ENCODE results near the gene ARHGAP15. TPM values are rescaled to one million over a fixed set of nuclear protein-coding genes. Genes with fewer than 3 reads are reported as not detected.

Gene ARHGAP15
- polyA plus RNA-seq, 1 experiment: not detected

DNA sequence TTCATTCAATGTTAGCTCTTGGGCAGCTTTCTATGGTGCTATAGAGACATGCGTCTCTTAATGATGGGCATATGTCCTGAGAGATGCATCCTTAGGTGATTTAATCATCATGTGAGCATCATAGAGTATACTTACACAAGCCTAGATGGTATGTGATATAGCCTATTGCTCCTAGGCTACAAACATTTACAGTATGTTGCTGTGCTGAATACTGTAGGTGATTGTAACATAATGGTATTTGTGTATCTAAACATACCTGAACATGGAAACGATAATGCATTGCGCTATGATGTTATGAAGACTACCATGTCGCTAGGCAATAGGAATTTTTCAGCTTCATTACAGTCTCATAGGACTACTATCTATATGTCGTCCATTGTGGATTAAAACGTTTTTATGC, 89.4 kb downstream of the ARHGAP15 start:
- no peak for DNase-seq (ENCODE audit: low read depth)
- ChIA-PET CTCF (no interaction called here), POLR2A (no interaction called here)
- H3K36me3 ChIP-seq (ENCODE audit: control insufficient read depth, insufficient read depth, low read length): no peaks in the 10 kb centered on the region
- no peaks in the 10 kb centered on the region for H3K27me3 ChIP-seq (ENCODE audit: control insufficient read depth, insufficient read depth, low read length)
- H3K4me3 ChIP-seq (ENCODE audit: low read depth, low read length): no peak overlapping the region
- TF ChIP-seq, protein P1, sequence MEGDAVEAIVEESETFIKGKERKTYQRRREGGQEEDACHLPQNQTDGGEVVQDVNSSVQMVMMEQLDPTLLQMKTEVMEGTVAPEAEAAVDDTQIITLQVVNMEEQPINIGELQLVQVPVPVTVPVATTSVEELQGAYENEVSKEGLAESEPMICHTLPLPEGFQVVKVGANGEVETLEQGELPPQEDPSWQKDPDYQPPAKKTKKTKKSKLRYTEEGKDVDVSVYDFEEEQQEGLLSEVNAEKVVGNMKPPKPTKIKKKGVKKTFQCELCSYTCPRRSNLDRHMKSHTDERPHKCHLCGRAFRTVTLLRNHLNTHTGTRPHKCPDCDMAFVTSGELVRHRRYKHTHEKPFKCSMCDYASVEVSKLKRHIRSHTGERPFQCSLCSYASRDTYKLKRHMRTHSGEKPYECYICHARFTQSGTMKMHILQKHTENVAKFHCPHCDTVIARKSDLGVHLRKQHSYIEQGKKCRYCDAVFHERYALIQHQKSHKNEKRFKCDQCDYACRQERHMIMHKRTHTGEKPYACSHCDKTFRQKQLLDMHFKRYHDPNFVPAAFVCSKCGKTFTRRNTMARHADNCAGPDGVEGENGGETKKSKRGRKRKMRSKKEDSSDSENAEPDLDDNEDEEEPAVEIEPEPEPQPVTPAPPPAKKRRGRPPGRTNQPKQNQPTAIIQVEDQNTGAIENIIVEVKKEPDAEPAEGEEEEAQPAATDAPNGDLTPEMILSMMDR (IDR thresholded peaks at IDR 0.05; ENCODE audit: insufficient read depth, low read depth, low read length): no peak

GRCh38 chr2:143219266-143219665, 90.0 kb downstream of the ARHGAP15 start:
- Histone ChIP-seq H3K27me3 (ENCODE audit: control insufficient read depth, insufficient read depth, low read length) (no peaks in the 10 kb centered on the region), H3K36me3 (ENCODE audit: control insufficient read depth, insufficient read depth, low read length) (no peaks in the 10 kb centered on the region), H3K4me3 (ENCODE audit: low read depth, low read length) (no peak overlapping the region)
- no peak for DNase-seq (ENCODE audit: low read depth)
- TF ChIP-seq, protein P1 (IDR thresholded peaks at IDR 0.05; ENCODE audit: insufficient read depth, low read depth, low read length): no peak
- CTCF ChIA-PET: no interaction called here
- POLR2A ChIA-PET: no interaction called here

GRCh38 chr2:143223556-143223955, 94.3 kb downstream of the ARHGAP15 start:
- DNase-seq (ENCODE audit: low read depth): no peak
- CTCF ChIA-PET: interaction anchor here (1.2 to 2.2 kb wide), 3 partner anchors 15 to 189 kb away, joined by 3 to 11 read pairs (median 5); no protein-coding TSS in a partner anchor
- TF ChIP-seq, protein P1 (IDR thresholded peaks at IDR 0.05; ENCODE audit: insufficient read depth, low read depth, low read length): no peak
- POLR2A ChIA-PET: no interaction called here
- Histone ChIP-seq H3K36me3 (ENCODE audit: control insufficient read depth, insufficient read depth, low read length) (no peaks in the 10 kb centered on the region), H3K27me3 (ENCODE audit: control insufficient read depth, insufficient read depth, low read length) (no peaks in the 10 kb centered on the region), H3K4me3 (ENCODE audit: low read depth, low read length) (no peak overlapping the region)

- DNase-seq (ENCODE audit: low read depth): no peak
- TF ChIP-seq, protein P1 (IDR thresholded peaks at IDR 0.05; ENCODE audit: insufficient read depth, low read depth, low read length): no peak
- H3K36me3 ChIP-seq (ENCODE audit: control insufficient read depth, insufficient read depth, low read length): no peaks in the 10 kb centered on the region
- CTCF ChIA-PET: interaction anchor here (1.1 kb wide), 1 partner anchor 191 kb away, joined by 4 read pairs; no protein-coding TSS in a partner anchor
- H3K27me3 ChIP-seq (ENCODE audit: control insufficient read depth, insufficient read depth, low read length): no peaks in the 10 kb centered on the region
- H3K4me3 ChIP-seq (ENCODE audit: low read depth, low read length): no peak overlapping the region
- POLR2A ChIA-PET: no interaction called here
These were observed 96.7 kb downstream of the ARHGAP15 start for GRCh38 chr2:143225931-143226330.

GRCh38 chr2:143226714-143227541, 97.7 kb downstream of the ARHGAP15 start:
- H3K36me3 ChIP-seq (ENCODE audit: control insufficient read depth, insufficient read depth, low read length): no peaks in the 10 kb centered on the region
- DNase-seq (ENCODE audit: low read depth): no peak
- CTCF ChIA-PET: interaction anchor here (1.1 kb wide), 1 partner anchor 192 kb away, joined by 4 read pairs; no protein-coding TSS in a partner anchor
- no peaks in the 10 kb centered on the region for H3K27me3 ChIP-seq (ENCODE audit: control insufficient read depth, insufficient read depth, low read length)
- POLR2A ChIA-PET: no interaction called here
- no peak overlapping the region for H3K4me3 ChIP-seq (ENCODE audit: low read depth, low read length)
- TF ChIP-seq, protein P1 (IDR thresholded peaks at IDR 0.05; ENCODE audit: insufficient read depth, low read depth, low read length): no peak
